Epithelial cell of proximal tubule (primary cell): Measurements from ENCODE around the gene SCGB2B2. TPM values are rescaled to one million over a fixed set of nuclear protein-coding genes. Genes with fewer than 3 reads are reported as not detected.

Experiments used
- DNase-seq: peaks from one replicate; pipeline ENCODE4 v3.0.0-alpha.2; 2011; ENCODE audit warnings: low read depth
- H3K4me3 ChIP-seq: 2 replicates; pipeline ENCODE4 v1.5.1; 2011; ENCODE audit warnings: low read depth, mild to moderate bottlenecking, low read length
- CTCF ChIP-seq: conservative IDR thresholded peaks from 2 replicates; pipeline ENCODE4 v1.5.1; 2012; ENCODE audit warnings: low read depth, mild to moderate bottlenecking, low read length
- total RNA-seq: library from RNA; depleted of rRNA; stranded (reverse); fragments of >200 nt; gene quantifications from 2 replicates; pipeline ENCODE4 v1.2.3, GENCODE V29; 2015

SCGB2B2 gene
- total RNA-seq = not detected in 2 replicates

GRCh38 chr19:34676697-34677385 lies at the start of gene SCGB2B2:
SCGB2B2 (minus strand) TSS chr19:34677159; CDS start chr19:34594563, 82,596 bp downstream.
- DNase-seq = peak; percentile 44
- TF ChIP-seq CTCF = no peak
- H3K4me3 ChIP-seq = peak within 1 kb of the TSS; percentile 74

GRCh38 chr19:34725400-34725799 lies 48.4 kb upstream of the SCGB2B2 start:
- TF ChIP-seq CTCF = no peak
- no peak for DNase-seq
- H3K4me3 ChIP-seq = no peak overlapping the region

GRCh38 chr19:34722353-34722752 lies 45.4 kb upstream of the SCGB2B2 start:
- no peak for DNase-seq
- TF ChIP-seq CTCF = no peak
- no peak overlapping the region for H3K4me3 ChIP-seq

DNA sequence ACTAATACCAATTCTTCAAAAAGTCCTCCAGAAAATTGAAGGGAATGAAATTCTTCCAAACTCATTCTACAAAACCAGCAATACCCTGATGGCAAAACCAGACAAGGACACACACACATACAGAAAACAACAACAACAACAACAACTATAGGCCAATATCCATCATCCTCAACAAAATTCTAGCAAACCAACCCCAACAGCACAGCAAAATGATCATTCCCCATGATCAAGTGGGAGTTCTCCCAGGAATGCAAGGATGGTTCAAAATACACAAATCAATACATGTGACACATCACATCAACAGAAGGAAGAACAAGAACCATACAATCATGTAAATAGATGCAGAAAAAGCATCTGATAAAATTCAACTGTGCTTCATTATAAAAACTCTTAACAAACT lies 38.4 kb upstream of the SCGB2B2 start:
- no peak for TF ChIP-seq CTCF
- H3K4me3 ChIP-seq = no peak overlapping the region
- no peak for DNase-seq

GRCh38 chr19:34713262-34713637 lies 36.3 kb upstream of the SCGB2B2 start:
- DNase-seq = no peak
- TF ChIP-seq CTCF = no peak
- no peak overlapping the region for H3K4me3 ChIP-seq

GRCh38 chr19:34712395-34713261 lies 35.7 kb upstream of the SCGB2B2 start:
- TF ChIP-seq CTCF = peak; percentile 65
- peak; percentile 38 for DNase-seq
- H3K4me3 ChIP-seq = no peak overlapping the region
